HepG2 (cell line): ENCODE results near the gene DSG4. TPM values are rescaled to one million over a fixed set of nuclear protein-coding genes. Genes with fewer than 3 reads are reported as not detected.

Source experiments
- CENPX ChIP-seq: sonication (generic); formaldehyde crosslinking; IDR thresholded peaks from 2 replicates; pipeline ENCODE4 v1.9.0; 2021; ENCODE audit warnings: mild to moderate bottlenecking, missing genetic modification reagents, moderate library complexity
- CSRNP1 ChIP-seq: sonication (generic); formaldehyde crosslinking; IDR thresholded peaks from 2 replicates; pipeline ENCODE4 v1.8.1; 2023; ENCODE audit warnings: mild to moderate bottlenecking, missing genetic modification reagents
- ETV6 ChIP-seq: sonication (generic); formaldehyde crosslinking; conservative IDR thresholded peaks from 2 replicates; pipeline ENCODE4 v1.4.0; 2020; ENCODE audit warnings: missing genetic modification reagents
- HNF4G ChIP-seq, 2 experiments: sonication (generic) in 1 of 2; formaldehyde crosslinking in 1 of 2; IDR thresholded peaks; 2 replicates each; pipeline versions ENCODE4 v1.4.0 to v1.6.1; 2011 to 2020; ENCODE audit warnings: borderline replicate concordance in 2 of 2, low read depth in 2 of 2, mild to moderate bottlenecking in 2 of 2, low read length in 1 of 2, missing genetic modification reagents in 1 of 2, moderate library complexity in 1 of 2
- KLF16 ChIP-seq, 2 experiments: sonication (generic) in 1 of 2; formaldehyde crosslinking in 1 of 2; IDR thresholded peaks; 2 replicates each; pipeline versions ENCODE4 v1.6.1 to v1.8.0; 2016 to 2023; ENCODE audit warnings: missing genetic modification reagents in 2 of 2, missing compliant biosample characterization in 1 of 2
- NR2F6 ChIP-seq, 2 experiments: IDR thresholded peaks; 2 replicates each; pipeline ENCODE4 v1.6.1; 2016; ENCODE audit warnings: antibody characterized with exemption in 1 of 2, mild to moderate bottlenecking in 1 of 2
- PCBP1 ChIP-seq: fragments of 200-400 bp; formaldehyde crosslinking; IDR thresholded peaks from 2 replicates; pipeline ENCODE4 v1.6.1; 2017; ENCODE audit warnings: mild to moderate bottlenecking, low read depth, low read length, borderline replicate concordance
- PREB ChIP-seq: sonication (generic); formaldehyde crosslinking; IDR thresholded peaks from 2 replicates; pipeline ENCODE4 v1.4.0; 2020; ENCODE audit warnings: missing genetic modification reagents
- RNF2 ChIP-seq: fragments of 450-650 bp; conservative IDR thresholded peaks from 2 replicates; pipeline ENCODE4 v1.6.1; 2016; ENCODE audit warnings: low read depth
- ZNF263 ChIP-seq: sonication (generic); formaldehyde crosslinking; IDR thresholded peaks from 2 replicates; pipeline ENCODE4 v1.4.0; 2020; ENCODE audit warnings: missing genetic modification reagents
- ZNF367 ChIP-seq: sonication (generic); formaldehyde crosslinking; IDR thresholded peaks from 2 replicates; pipeline ENCODE4 v1.4.0; 2020; ENCODE audit warnings: missing genetic modification reagents, borderline replicate concordance
- ZNF432 ChIP-seq: sonication (generic); formaldehyde crosslinking; IDR thresholded peaks from 2 replicates; pipeline ENCODE4 v1.5.0; 2020; ENCODE audit warnings: missing genetic modification reagents, mild to moderate bottlenecking, borderline replicate concordance
- ZNF629 ChIP-seq: sonication (generic); formaldehyde crosslinking; conservative IDR thresholded peaks from 2 replicates; pipeline ENCODE4 v1.5.0; 2020; ENCODE audit warnings: missing genetic modification reagents
- ZNF883 ChIP-seq: sonication (generic); formaldehyde crosslinking; IDR thresholded peaks from 2 replicates; pipeline ENCODE4 v1.5.1; 2020; ENCODE audit warnings: mild to moderate bottlenecking, missing genetic modification reagents; ENCODE audit errors: not compliant biosample characterization
- polyA plus RNA-seq, 8 experiments: library from polyadenylated mRNA; depleted of rRNA in 3 of 8; stranded (reverse) in 7 of 8; unstranded in 1 of 8; fragments of >200 nt; fragmentation: Illumina TruSeq in 4 of 8; extraction: Trizol in 4 of 8; gene quantifications; 2 replicates each; pipeline versions ENCODE4 v1.2.1 to v1.2.3, GENCODE V29; 2011 to 2016; ENCODE audit warnings: low read depth in 4 of 8, missing spikeins in 1 of 8, mixed read lengths in 1 of 8; ENCODE audit not compliant: insufficient read depth in 1 of 8
- total RNA-seq, 5 experiments: library from RNA; depleted of rRNA; stranded (reverse); fragments of >200 nt; fragmentation: Illumina TruSeq; extraction: Trizol; gene quantifications; 2 replicates each; pipeline ENCODE4 v1.2.3, GENCODE V29; 2016; ENCODE audit warnings: low read depth in 1 of 5
- TF ChIP-seq, protein P1 (sequence below): IDR thresholded peaks from 2 replicates; pipeline ENCODE4 v1.6.1; 2016; ENCODE audit warnings: missing compliant biosample characterization, missing genetic modification reagents, borderline replicate concordance
- TF ChIP-seq, protein P2 (sequence below): IDR thresholded peaks from 2 replicates; pipeline ENCODE4 v1.6.1; 2016; ENCODE audit warnings: low read depth
- TF ChIP-seq, protein P3 (sequence below): IDR thresholded peaks from 2 replicates; pipeline ENCODE4 v1.6.1; 2016
- TF ChIP-seq, protein P4 (sequence below): sonication (generic); formaldehyde crosslinking; IDR thresholded peaks from 2 replicates; pipeline ENCODE4 v1.4.0; 2020; ENCODE audit warnings: mild to moderate bottlenecking, missing genetic modification reagents, borderline replicate concordance

DSG4 gene
- total and polyA plus RNA-seq, 2 of the 13 experiments (the other 11 are each of a cell fraction or from before 2014, with no cell fraction given), result 0.07 TPM; not detected in 1

DNA sequence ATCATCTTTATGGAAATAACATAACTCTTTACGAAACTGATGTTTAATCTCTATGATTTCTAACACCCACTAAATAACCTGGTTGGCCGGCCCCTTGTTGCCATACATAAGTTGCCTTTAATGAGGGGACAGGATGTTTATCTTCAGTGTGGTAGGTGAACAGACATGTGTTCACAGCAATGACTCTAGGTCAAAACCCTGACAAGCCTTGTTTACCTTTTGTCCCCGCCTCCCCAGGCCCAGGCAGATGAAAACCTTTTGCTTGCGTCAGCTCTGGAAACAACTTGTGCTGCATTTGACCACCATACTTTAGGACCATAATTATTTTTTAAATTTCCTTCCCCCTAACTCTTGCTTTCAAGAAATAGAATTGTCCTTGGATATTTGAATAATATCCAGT is 2.9 kb upstream of the DSG4 start (continued):
- TF ChIP-seq ZNF629 (CRISPR knock-in tag) (no peak), ETV6 (CRISPR knock-in tag) (no peak), PREB (no peak), NR2F6 (IDR thresholded peaks at IDR 0.05) (peak; percentile 66), NR2F6 (CRISPR knock-in tag; IDR thresholded peaks at IDR 0.05) (peak; percentile 70; the same call in 1 of the 2 replicates), HNF4G (IDR thresholded peaks at IDR 0.05; ENCODE audit: borderline replicate concordance, low read depth, low read length) (no peak), HNF4G (CRISPR knock-in tag; IDR thresholded peaks at IDR 0.05; ENCODE audit: borderline replicate concordance, low read depth) (no peak), ZNF263 (CRISPR knock-in tag) (no peak), CENPX (CRISPR knock-in tag) (no peak), ZNF883 (CRISPR knock-in tag) (no peak), RNF2 (no peak), PCBP1 (no peak), ZNF432 (CRISPR knock-in tag) (no peak), CSRNP1 (CRISPR knock-in tag) (no peak), KLF16 (CRISPR knock-in tag; IDR thresholded peaks at IDR 0.05) (peak in 1 of 2 experiments; percentile 69; a peak in 1 of 4 replicates), ZNF367 (CRISPR knock-in tag) (no peak)
- TF ChIP-seq, protein P1, sequence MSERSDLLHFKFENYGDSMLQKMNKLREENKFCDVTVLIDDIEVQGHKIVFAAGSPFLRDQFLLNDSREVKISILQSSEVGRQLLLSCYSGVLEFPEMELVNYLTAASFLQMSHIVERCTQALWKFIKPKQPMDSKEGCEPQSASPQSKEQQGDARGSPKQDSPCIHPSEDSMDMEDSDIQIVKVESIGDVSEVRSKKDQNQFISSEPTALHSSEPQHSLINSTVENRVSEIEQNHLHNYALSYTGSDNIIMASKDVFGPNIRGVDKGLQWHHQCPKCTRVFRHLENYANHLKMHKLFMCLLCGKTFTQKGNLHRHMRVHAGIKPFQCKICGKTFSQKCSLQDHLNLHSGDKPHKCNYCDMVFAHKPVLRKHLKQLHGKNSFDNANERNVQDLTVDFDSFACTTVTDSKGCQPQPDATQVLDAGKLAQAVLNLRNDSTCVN, result no peak
- TF ChIP-seq, protein P2, sequence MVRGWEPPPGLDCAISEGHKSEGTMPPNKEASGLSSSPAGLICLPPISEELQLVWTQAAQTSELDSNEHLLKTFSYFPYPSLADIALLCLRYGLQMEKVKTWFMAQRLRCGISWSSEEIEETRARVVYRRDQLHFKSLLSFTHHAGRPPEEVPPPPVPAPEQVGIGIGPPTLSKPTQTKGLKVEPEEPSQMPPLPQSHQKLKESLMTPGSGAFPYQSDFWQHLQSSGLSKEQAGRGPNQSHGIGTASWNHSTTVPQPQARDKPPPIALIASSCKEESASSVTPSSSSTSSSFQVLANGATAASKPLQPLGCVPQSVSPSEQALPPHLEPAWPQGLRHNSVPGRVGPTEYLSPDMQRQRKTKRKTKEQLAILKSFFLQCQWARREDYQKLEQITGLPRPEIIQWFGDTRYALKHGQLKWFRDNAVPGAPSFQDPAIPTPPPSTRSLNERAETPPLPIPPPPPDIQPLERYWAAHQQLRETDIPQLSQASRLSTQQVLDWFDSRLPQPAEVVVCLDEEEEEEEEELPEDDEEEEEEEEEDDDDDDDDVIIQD (CRISPR knock-in tag), result peak; percentile 85; the same call in 1 of the 2 replicates
- TF ChIP-seq, protein P3, sequence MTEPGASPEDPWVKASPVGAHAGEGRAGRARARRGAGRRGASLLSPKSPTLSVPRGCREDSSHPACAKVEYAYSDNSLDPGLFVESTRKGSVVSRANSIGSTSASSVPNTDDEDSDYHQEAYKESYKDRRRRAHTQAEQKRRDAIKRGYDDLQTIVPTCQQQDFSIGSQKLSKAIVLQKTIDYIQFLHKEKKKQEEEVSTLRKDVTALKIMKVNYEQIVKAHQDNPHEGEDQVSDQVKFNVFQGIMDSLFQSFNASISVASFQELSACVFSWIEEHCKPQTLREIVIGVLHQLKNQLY, result no peak
- TF ChIP-seq, protein P4, sequence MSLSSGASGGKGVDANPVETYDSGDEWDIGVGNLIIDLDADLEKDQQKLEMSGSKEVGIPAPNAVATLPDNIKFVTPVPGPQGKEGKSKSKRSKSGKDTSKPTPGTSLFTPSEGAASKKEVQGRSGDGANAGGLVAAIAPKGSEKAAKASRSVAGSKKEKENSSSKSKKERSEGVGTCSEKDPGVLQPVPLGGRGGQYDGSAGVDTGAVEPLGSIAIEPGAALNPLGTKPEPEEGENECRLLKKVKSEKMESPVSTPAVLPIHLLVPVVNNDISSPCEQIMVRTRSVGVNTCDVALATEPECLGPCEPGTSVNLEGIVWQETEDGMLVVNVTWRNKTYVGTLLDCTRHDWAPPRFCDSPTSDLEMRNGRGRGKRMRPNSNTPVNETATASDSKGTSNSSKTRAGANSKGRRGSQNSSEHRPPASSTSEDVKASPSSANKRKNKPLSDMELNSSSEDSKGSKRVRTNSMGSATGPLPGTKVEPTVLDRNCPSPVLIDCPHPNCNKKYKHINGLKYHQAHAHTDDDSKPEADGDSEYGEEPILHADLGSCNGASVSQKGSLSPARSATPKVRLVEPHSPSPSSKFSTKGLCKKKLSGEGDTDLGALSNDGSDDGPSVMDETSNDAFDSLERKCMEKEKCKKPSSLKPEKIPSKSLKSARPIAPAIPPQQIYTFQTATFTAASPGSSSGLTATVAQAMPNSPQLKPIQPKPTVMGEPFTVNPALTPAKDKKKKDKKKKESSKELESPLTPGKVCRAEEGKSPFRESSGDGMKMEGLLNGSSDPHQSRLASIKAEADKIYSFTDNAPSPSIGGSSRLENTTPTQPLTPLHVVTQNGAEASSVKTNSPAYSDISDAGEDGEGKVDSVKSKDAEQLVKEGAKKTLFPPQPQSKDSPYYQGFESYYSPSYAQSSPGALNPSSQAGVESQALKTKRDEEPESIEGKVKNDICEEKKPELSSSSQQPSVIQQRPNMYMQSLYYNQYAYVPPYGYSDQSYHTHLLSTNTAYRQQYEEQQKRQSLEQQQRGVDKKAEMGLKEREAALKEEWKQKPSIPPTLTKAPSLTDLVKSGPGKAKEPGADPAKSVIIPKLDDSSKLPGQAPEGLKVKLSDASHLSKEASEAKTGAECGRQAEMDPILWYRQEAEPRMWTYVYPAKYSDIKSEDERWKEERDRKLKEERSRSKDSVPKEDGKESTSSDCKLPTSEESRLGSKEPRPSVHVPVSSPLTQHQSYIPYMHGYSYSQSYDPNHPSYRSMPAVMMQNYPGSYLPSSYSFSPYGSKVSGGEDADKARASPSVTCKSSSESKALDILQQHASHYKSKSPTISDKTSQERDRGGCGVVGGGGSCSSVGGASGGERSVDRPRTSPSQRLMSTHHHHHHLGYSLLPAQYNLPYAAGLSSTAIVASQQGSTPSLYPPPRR (CRISPR knock-in tag), result peak; percentile 55; the same call in 1 of the 2 replicates
